Daoy (cell line): ENCODE data around the gene BACH2. TPM values are rescaled to one million over a fixed set of nuclear protein-coding genes. Genes with fewer than 3 reads are reported as not detected.

Source experiments
- DNase-seq: peaks from one replicate; pipeline ENCODE4 v3.0.0-alpha.2; 2015; ENCODE audit warnings: low read depth
- total RNA-seq: library from RNA; depleted of rRNA; stranded (reverse); fragments of >200 nt; shearing (Covaris generic); gene quantifications from 2 replicates; pipeline ENCODE4 v1.2.3, GENCODE V29; 2014

Gene BACH2
- total RNA-seq, 1 experiment from 2014 or later = 0.46 TPM

DNA sequence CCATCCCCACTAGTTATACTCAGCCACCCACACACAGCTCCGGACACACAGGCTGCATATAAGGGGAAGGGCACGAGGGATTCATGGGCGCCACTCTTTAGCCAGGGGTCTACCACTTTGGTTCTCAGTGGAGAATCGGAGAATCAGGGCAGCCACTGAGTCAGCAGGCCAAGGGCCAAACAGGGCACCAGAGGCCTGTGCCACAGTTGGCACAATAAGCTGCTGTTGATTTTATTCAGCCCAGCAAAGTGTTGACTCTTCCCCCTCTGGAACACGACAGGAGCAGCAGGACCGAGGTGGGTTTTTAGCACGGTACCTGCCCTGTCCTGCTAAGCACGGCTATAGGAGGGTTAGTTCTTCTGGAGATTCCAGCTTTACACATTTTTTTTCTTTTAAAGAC is 354.0 kb downstream of the BACH2 start:
- DNase-seq = no peak

DNA sequence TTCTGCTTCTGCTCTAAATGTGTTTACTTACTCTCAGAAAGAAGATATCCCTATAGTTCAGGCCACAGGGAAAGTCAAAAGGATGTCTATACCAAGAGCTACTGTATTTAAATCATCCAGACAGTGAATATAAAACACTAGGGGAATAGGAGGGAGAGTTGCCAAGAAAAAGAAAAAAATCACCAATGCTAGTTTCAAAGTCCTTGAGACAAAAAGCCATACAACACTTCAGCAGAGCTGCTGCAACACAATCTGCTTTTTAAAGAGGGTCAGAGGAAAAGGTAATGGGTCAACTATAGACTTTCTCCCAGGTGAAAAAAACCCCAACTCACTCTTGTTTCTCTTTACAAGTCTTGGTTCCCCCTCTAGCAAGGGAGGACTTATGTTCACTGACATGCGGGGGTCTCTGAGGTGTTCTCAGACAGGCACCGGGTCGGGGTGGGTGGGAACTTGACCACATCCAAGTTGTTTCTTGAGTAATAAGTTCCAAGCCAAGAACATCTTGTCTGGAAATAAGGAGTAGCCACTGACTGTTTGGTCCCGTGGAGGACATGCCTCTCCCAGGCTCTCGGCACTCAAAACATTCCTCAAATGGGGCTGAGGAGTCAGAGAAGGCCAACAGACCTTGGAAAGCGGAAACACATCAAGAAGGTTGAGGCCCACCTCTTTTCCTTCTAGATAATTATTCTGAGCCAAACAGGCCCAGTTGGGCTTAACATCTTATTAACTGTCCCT is 354.7 kb downstream of the BACH2 start:
- DNase-seq = no peak

DNA sequence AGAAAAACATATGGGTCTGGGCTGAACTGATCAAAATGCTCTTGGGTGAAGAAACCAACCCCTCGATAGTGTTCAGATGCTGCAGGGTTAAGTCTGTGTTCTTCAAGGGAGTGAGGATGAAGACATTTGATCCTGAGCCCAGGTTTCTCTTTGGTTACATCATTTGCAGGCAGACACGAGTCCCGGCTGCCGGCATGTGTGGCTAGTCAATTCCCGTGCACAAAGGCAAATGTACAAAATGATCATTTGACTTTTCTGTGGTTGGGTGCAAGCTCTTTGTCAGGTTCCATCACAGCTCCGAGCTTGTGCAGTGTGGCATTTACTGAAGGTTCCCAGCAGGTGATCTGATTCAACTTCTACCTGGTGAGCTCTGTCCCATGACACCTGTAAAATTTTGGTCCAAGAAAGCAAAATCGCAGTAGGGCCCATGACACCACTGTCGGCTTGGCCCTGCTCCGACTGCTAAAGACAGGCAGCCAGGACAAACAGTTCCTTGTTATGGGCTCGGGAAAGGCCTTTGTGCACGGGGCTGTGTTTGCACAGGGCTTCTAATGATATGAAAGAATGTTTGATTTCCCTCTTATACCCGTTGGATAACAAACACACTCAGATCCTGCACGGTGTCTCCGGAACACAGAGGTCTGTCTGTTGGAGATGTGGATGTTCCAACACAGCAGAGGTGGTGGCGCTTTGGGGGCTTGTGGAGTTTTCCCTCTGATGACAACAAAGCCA is 355.4 kb downstream of the BACH2 start:
- no peak for DNase-seq

DNA sequence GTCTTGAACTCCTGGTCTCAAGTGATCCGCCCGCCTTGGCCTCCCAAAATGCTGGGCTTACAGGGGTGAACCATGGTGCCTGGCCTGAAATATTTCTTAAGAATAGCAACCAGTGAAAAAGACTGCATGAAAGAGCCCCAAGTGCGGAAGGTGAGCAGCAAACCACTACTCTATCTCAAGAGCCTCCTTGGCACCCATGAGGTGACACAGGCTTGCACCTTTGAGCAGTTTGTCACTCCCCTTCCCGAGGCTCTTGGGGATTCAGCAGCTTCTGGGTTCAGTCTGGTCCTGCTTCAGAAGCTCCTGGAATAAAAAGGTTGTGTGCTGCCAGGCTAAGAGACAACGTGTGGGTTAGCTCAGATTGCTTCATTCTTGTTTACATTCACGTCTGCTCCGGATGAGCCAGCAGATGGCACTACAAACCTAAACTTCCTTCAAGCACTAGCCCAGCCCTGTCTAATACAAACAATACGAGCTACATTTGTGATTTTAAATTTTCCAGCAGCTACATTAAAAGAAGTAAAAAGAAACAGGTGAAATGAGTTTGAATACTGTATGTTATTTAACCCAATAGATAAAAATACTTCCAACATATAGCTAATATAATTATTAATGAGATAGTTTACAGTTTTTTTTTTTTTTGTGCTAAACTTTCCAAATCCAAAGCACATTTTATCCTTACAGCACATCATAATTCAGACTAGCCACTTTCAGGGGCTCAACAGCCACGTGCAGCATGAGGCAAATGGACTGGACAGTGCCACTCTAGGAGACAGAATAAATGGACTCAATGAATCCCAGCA is 356.2 kb downstream of the BACH2 start:
- peak; percentile 66 for DNase-seq

DNA sequence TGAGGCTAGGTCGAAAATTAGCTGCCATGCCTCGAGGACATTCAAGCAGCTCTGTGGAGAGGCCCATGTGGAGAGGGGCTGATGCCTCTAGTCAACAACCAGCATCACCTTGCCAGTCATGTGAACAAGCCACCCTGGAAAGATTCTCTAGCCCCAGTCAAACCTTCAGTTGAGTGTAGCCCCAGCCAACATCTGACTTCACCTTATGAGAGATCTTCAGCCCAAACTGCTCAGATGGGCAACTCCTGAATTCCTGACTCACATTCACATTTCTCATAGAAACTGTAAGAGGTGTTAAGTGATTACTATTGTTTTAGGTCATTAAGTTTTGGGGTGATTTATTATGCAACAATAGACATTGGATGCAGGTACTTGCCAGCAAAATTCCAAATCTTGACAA is 357.5 kb downstream of the BACH2 start:
- DNase-seq = no peak

DNA sequence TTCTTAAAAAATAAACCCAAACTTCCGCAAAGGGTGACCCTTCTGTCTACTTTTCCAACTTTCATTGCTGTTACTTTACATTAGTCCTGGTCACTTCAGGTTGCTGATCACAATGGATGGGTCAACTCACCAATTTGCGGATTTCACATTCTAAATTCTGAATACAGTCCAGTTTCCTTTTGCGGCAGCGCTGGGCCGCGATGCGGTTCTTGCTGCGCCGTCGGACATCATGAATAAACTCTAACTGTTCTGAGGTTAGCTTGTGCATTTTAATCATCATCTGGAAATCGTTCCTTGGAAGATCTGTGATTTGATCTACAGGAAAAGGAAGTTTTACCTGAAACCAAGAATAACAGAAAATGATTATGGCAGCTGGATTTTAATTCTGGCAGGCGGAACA is 358.6 kb downstream of the BACH2 start:
- DNase-seq = no peak

DNA sequence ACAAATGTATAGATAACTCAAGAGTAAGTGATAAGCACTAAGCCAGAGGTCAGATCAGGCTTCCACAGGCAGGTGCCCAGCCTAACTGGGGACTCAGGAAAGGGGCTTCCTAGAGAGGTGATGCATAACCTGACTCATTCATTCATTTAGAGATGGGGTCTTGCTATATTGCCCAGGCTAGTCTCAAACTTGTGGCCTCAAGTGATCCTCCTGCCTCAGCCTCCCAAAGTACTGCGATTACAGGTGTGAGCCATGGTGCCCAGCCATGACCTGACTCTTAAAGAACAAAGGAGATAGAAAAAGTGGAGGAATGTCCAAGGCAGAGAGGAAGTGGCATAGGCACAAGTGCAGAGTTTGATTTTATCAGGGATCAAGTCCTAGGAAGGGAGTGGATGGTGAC is 360.5 kb downstream of the BACH2 start:
- DNase-seq = no peak

DNA sequence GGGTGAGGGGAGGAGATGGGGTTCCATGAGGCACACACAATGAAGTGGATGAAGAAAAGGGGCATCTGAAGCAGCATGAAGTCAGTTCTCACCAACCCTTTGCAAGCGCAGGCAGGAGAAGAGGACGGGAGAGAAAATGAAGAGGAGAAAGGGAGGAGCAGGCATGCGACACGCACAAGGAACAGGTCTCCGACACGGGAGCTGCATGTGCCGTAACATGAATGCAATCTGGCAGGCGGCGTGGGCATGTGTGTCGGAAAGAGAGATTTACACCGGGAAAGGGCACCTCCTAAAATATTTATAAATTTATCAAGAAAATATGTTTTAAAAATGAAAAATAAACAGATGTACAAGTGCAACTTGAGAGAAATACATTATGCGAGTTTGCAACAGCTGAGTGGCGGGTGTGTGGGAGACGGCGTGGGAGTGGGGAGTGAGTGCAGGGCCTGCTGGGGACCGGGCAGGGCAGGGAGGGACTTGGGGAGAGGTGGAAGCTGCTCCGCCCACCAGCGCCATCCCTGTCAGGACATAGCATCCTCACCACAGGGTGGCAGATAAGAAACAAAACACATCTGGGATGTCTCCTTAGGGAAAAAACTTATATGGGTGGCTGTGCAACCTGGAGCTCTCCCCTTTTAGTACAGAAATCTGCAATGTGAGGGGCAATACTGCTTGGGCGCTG is 361.8 kb downstream of the BACH2 start:
- no peak for DNase-seq

DNA sequence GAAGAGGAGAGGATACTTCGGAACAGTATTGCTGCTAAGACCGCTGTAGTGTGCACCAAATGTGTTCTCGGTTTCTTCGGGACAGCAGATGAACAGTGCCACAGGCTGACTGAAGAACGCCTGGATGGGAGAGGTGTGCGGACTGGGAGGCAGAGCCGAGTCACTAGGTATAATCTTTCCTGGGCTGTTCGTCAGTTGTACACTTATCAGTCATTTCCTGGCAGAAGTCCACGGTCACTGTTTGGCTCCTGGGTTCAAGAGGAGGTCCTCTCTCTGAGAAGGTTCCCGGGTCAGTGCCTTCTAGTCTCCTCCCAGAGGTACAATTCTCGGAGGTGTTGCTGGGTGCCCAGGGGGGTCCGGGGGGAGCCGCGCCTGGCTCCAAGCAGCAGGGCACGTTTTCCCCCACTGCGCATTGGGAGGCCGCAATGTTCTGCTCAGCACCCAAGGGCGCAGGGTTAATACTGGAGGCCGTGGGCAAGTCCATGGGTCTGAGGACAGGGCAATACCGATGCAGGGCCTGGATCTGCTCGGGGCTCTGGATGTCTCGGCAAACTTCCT is 364.3 kb downstream of the BACH2 start:
- no peak for DNase-seq

DNA sequence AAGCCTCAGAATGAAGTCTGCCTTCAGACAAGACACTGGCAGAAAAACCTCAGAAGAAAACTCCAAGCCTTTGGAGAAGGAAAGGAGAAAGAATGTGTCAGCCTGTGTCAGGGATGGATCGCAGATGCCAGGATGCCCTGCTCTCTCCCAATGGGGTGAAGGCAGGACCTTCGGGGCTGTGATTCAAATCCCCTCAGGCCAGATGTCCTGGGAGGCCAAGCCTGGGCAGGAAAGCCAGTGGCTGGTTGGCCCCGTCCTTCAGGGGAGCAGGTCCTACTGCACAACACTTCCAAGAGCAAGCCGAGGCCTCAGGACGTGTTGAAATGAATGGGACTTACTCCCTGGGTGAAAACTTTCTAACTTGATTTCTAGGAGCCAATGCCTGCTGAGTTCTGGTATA is 365.9 kb downstream of the BACH2 start:
- no peak for DNase-seq

DNA sequence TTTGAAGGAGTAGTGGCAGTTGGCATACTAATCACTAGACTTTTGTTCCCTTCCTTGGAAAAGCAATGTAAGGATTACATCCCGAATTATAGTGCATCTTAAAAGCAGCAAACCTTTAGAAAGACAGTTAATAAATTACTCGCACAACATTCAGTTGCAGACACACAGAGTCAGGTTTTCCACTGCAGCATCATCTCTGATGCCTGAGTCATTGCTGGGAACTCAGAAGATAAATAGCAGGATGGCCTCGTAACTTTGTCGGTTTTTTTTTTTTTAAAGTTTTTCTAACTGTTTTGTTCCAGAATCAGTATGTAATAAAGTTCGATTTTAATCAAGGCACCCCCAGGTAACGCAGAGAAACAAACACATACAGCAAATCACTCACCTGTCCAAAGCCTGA is 368.0 kb downstream of the BACH2 start:
- no peak for DNase-seq

DNA sequence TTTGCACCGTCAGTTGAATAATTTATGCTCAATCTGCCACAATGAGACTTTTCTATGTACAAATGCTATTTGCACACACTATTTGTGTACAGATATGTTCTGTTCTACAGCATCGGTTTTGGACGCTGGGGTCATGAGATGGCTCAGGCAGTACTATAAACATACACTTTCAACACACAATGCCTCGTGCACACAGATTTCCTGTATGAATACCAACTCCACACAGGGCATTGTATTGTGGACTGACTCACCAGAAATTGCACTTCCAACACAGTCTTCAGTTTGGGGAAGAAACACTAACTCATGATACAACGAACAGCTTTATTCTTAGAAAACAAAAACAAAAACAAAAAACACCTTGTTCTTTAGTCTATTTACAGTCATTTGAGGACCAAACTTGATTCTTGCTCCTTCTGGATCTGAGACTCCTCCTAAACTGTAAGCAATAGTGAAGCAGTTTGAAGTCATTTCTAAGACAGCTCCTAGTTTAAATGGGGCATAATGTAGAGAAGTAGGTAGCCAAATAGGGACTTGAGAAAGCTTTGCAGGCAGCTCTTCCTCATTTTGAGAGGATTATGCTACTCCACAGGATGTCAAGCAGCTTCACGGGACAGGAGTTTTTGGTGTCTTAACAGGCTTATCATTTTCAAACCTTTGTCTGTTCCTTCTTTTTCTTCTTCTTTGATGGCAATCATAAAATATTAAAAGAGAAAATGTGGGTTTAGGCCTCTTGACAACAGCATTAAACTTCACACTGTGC is 368.7 kb downstream of the BACH2 start:
- peak; percentile 14 for DNase-seq

DNA sequence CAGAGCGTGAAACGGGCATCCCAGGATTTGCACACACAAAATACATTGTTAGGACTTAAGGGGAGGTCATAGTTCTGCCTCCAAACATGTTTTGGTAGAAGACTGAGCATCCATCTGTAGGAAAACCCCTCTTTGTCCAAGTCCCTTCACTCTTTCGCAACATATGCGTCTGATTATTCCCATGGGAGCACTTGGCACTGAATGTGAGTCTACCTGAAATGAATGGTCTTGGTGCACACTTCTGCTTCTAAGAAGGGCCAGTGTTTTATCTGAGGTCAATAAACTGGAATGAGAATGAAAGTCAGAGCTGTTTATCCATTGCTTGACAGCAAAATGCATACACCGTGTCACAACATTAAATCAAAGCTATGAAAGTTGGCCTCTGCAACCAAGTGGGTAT is 369.4 kb downstream of the BACH2 start:
- no peak for DNase-seq

DNA sequence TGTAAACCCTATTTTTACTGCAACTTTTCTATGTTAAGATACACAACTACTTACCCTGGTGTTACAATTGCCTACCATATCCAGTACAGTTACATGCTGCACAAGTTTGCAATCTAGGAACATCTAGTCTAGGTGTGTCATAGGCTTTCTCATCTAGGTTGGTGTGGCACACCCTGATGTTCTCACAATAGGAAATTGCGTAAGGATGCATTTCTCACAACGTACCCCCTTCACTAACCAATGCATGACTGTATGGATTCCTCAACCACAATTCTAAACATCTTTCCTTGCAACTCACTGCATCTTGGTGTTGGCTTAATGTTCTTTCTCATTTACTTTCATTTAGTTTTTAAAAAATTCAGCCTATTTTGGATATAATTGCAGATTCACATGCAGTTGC is 370.8 kb downstream of the BACH2 start:
- DNase-seq = no peak

DNA sequence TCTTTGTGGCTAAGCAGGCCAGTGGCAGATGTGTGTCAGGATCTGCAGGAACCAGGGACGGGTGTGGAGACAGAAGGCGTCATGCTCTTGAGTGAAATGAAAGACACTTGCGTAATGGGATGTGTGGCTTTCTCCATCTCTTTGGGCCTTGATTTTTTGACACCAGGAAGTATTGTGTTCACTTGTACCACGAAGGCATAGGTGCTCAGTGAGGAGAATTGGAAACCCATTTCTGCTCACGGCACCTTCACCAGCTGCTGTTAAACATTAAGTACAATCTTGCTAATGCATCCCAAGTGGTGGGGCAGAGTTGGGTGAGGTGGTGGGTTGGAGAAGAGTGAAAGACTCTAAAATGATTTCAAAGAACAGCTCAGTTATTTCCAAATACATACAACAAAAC is 372.4 kb downstream of the BACH2 start:
- DNase-seq = no peak

DNA sequence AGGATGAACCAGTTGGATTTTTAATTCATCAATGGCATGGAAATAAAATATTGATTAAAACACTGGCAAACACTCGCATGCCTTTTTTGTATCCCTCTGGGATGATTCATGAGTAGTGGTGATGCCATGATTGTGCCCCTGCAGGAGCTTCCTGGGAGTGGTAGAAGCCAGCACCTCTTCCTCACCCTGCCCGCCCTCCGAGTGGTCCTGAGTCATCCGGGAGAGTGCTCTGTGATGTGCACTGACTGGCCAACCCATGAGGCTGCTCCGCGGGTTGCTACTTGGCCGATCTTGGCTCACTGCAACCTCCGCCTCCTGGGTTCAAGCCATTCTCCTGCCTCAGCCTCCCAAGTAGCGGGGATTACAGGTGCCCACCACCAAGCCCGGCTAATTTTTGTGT is 375.0 kb downstream of the BACH2 start:
- DNase-seq = peak; percentile 48

DNA sequence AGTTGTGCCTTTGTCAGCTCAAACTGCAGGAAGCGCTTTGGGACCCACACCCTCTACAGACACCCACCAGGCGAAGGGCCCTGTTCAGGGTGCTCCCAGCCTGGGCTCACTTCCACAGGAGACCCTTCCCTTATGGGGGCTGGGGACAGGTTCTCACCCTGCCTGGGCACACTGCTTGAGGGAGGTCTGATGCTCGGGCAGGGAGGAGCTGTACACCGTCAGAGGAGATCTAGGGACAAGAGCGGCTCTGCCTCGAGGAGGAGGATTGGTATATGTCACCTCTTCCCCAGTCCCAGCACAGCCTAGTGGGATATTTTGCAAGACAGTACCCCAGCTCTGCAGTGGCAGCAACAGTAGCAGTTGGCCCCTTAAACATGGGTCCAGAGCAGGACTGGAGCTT is 375.4 kb downstream of the BACH2 start:
- no peak for DNase-seq

DNA sequence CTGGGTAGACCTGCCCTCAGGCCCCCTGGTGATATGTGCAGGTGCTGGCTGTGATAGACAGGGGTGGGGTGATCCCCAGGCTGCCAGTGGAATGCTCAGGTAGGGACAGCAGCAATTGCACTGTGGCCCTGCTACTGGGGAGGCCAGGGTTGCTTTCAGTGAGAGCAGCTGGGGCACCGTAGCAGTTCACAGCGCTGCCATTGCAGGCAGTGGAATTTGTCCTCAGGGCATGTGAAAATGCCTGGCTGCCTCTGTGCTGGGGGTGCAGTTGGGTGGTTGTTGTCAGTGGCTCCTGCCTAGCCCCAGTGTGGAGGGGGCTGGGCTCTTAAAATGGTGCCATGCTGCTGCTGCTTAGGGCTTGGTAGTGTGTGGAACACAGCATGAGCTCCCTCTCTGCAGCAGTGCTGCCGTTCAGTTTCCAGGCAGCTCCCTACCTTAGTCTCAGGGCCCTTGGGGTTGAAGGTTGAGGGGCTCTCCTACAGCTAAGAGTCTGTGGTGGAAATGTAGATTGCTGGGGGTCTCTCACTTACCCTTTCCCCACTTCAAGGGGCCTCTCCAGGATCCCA is 378.8 kb downstream of the BACH2 start:
- no peak for DNase-seq

DNA sequence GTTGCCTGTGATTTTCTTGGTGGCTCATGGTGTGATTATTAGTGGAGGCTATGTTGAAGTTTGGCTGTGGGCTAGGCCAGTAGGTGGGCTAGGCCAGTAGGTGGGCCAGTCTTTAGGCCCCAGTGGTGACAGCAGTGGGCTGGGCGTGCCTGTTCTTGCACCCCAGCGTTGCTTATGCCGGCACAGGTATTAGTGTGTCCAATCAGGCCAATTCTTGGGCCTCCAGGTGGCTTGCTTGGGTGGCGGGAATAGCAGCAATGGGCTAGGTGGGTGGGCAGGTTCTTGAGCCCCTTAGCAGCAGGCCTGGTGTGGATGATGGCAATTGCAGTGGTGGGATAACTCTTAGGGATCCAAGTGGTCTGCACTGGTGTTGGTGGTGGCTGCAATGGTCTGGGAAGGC is 379.4 kb downstream of the BACH2 start:
- no peak for DNase-seq

DNA sequence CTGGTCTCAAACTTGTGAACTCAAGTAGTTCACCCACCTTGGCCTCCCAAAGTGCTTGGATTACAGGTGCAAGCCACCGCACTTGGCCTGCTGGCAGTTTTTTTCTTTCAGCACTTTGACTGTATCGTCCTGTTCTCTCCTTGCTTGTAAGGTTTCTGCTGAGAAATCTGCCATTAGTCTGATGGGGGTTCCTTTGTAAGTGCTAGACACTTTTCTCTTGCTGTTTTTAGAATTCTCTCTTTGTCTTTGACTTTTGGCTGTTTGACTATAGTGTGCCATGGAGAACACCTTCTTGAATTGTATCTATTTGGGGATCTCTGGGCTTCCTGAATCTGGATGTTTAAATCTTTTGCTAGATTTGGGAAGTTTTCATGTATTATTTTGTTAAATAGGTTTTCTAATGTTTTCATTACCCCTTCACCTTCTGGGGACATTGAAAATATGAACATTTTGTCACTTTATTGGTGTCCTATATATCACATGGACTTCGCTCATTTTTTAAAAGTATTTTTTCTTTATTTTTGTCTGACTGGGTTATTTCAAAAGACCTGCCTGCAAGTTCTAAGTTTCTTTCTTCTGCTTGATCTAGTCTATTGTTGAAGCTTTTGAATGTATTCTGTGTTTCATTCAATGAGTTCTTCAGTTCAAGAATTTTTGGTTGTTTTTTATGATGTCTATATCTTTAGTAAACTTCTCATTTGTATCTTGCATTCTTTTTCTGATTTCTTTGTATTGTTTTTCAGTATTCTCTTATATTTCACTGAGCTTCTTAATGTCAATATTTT is 380.3 kb downstream of the BACH2 start:
- DNase-seq = no peak
